GM18873 (cell line): Measurements from ENCODE around the gene PLEK2.
"Not testable (repeated sequence)": the region's sequence is repeated elsewhere in the genome, so short reads cannot be mapped to it uniquely, and the experiment has no call there.

ENCODE experiments used
- ATAC-seq: cut with Tn5 transposase; IDR thresholded peaks from one replicate; pipeline ENCODE4 v1.9.1; 2021; ENCODE audit warnings: mild to moderate bottlenecking, moderate library complexity, moderate number of reproducible peaks; ENCODE audit not compliant: unreplicated experiment, low FRiP score

Gene PLEK2, protein sequence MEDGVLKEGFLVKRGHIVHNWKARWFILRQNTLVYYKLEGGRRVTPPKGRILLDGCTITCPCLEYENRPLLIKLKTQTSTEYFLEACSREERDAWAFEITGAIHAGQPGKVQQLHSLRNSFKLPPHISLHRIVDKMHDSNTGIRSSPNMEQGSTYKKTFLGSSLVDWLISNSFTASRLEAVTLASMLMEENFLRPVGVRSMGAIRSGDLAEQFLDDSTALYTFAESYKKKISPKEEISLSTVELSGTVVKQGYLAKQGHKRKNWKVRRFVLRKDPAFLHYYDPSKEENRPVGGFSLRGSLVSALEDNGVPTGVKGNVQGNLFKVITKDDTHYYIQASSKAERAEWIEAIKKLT

DNA sequence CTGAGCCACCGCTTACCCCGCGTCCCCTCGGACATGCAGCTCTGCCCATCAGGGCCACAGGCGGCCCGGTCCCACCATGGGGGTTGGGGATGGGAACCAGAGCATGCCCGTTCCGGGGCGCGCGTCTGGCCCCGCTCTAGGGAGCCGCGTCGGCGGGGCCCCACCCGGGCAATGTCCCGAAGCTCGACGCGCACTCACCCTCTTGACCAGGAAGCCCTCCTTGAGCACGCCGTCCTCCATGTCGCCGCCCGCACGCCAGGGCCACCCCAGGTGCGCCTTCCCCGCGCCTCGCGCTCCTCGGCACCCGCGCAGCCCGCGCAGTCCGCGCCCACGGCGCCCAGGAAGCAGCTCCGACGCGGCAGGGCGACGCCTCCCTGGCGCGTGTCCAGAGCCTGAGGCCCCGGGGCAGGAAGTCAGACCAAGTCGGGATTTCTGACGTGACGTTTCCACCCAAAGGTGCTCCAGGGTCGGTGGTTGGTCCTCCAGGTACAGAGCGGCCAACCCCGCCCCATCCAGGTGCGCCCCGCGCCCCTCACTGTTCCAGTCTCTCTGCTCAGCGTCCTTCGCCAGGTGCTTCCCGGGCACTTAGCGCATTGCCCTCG is at the start of gene PLEK2:
TSS of gene PLEK2 (minus strand) at position 346 of the 602 bp plus-strand sequence. CDS start at position 240, 106 bp downstream.
- no peak for ATAC-seq

- ATAC-seq, result no peak
Observed at GRCh38 chr14:67461341-67461985, 49.5 kb upstream of the PLEK2 start.

- no peak for ATAC-seq
Observed at GRCh38 chr14:67459336-67459735, 47.4 kb upstream of the PLEK2 start.

DNA sequence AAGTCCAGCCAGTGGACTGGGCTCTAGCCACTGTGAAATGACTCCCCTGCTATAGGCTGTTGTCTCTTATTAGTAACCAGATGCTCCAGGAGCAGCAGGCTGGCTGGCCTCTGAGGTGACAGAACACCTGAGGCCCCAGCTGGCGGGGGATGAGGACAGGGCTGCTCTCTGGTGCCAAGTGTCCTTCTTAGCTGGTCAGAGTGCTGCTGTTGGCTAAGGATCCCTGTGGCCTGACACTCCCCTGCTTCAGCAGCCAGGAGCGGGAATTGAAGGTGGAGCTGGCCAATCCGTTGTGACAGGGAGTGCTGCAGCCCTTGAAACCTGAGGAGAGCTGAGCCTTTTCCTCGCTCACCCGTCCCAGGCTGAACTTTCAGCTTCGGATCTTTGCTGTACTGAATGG is 45.8 kb upstream of the PLEK2 start:
- no peak for ATAC-seq

GRCh38 chr14:67456732-67457131 is 44.8 kb upstream of the PLEK2 start:
- ATAC-seq, result no peak

- no peak for ATAC-seq
Observed at GRCh38 chr14:67453575-67454300, 41.8 kb upstream of the PLEK2 start.

GRCh38 chr14:67451667-67452066 is 39.7 kb upstream of the PLEK2 start:
- not testable (repeated sequence) for ATAC-seq

GRCh38 chr14:67449096-67449495 is 37.1 kb upstream of the PLEK2 start:
- no peak for ATAC-seq

- no peak for ATAC-seq
Observed at GRCh38 chr14:67447033-67447381, 35.0 kb upstream of the PLEK2 start.

DNA sequence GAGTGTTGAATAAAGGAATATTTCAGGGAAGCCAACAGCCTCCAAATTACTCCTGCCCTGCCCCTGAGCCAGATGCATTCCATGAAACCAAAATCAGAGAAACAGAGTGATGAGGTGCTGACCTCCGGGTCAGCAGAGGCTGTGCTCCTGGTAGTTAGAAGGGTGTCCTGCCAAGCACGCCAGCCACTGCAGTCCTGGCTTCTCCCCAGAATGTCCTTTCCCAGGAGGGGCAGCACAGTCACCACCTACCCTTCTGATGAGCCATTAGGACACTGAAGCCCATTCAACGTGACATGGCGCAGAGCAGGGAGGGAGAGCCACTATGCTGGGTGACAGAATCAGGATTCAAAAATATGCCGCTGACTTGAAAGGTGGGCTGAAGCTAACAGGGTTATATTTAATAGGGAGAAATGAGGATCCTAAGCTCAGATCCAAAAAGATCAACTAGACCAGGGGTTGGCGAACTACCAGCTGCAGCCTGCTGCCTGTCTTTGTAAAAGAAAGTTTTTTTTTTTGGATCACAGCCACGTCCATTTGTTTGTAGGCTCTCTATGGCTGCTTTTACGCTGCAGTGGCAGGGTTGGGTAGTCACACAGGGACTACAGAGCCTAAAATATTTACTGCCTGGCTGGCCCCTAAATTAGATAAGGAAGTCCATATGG is 34.5 kb upstream of the PLEK2 start:
- ATAC-seq, result no peak

- no peak for ATAC-seq
Observed at GRCh38 chr14:67444395-67444794, 32.4 kb upstream of the PLEK2 start.

GRCh38 chr14:67442139-67442906 is 30.4 kb upstream of the PLEK2 start:
- ATAC-seq, result no peak

DNA sequence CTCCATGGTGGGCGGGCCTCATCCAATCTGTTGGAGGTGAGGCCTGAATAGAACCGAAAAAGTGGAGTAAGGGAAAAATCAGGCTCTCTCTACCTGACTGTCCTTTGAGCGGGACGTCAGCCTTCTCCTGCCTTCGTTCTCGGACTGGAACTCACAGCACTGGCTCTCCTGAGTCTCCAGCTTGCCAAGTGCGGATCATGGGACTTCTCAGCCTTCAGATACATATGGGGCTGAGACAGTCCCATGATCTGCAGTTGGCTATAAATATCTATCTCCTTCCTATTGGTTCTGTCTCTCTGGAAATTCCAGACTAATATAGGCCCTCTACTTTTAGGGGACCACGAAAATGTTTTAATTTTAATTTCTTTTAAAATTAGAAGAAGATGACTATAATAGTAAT is 29.7 kb upstream of the PLEK2 start:
- no peak for ATAC-seq

DNA sequence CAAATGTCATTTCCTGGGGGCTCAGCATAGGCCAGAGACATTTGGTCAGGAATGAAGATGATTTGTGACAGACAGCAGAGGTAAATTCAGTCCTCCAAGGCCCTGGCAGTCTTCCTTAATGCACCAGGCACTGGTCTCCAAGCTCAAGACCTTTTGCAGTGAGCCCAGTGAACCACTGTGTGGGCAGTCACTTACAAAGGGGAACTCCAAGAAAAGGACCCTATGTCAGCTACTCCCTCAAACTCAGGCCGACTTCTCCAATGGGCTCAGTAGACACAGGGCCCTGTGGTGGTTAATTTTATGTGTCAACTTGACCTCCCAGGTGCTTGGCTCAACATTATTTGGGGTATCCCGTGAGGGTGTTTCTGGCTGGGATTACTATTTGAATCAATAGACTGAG is 29.3 kb upstream of the PLEK2 start:
- ATAC-seq, result no peak

- no peak for ATAC-seq
Observed at GRCh38 chr14:67440513-67440912, 28.5 kb upstream of the PLEK2 start.

- ATAC-seq, result no peak
Observed at GRCh38 chr14:67438969-67439368, 27.0 kb upstream of the PLEK2 start.

- ATAC-seq, result no peak
Observed at GRCh38 chr14:67436006-67436866, 24.3 kb upstream of the PLEK2 start.

DNA sequence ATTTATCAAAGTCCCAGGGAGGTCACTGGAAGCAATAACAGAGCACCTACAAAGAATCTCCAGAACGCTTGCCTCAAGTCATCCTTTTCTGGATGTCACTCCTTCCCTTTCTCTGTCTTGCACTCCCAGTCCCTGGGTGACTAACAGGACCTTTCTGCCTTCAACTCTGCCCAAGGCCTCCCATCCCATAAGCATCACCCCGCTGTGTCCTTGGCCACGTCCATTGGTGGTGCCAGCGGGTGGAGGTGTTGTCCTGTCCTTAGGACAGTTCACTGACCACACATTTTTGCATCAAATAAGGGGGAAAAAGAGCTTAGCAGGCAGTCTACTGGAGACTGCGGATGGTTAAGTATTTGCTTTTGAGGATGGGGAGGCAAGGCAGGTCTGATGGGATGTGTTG is 23.6 kb upstream of the PLEK2 start:
- ATAC-seq, result no peak

DNA sequence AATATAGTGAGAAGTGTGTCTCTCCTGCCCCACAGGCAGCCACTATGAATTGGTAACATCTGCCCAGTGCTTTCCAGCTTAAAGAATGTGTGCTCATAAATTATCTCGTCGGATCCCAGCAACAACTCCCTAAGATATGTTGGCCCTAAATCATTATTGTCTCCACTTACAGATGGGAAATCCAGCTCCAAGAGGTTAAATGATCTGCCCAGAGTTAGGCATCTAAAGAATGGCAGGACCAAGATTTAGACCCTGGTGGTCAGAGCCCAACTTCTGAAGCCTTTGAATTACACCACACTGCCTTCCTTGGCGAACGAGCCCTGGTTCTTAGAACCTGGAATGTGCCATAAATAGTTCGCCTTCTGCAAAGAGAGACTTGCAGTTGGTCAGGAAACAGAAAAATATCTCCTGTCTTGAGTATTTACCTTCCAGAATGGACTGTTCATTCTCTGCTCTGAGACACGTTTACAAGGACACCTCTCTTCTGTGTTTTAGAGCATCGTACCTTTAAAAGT is 20.1 kb upstream of the PLEK2 start:
- ATAC-seq, result no peak
